Limb (tissue), 2 donors: Measurements from ENCODE around the gene IRF4.

Experiments
- DNase-seq, 2 donors: peaks; one replicate each; pipeline ENCODE4 v3.0.0-alpha.2; 2016; ENCODE audit errors: extremely low spot score in 2 of 2

IRF4 gene

DNA sequence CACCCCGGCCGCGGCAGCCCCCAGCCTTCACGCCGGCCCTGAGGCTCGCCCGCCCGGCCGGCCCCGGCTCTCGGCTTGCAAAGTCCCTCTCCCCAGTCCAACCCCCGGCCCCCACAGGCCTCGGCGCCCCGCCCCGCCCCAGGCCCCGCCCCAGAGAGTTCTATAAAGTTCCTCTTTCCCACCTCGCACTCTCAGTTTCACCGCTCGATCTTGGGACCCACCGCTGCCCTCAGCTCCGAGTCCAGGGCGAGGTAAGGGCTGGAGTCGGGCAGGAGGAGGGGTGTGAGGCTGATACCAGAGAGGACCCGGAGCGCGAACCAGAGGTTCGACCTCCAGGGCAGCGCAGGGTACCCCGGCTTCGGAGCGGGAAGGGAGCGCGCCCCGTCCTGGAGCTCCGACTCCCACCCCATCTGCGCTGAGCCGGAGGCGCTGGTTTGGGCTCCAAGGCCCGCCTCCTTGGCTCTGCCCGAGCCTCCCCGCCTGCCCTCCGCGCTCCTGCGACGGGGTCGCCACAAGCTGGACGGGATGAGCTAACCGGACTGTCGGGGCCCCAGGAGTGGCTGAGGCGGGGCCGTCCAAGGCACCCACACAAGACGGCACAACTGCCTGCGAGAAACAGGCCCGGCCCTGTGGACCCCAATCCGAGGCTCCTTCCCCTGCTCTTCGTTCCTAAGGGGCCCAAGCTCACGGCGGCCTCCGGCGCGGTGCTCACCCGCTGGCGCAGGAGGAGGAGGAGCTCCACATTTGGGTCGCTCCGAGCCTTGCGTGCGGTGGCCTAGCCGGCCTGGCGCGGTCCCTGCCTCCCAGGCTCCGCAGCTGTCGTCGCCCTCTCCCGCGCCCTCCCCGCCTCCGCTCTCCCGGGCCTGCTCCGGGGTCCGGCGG, at the start of gene IRF4:
IRF4 (plus strand) TSS at position 194 of the 882 bp plus-strand sequence. CDS start 1,401 bp downstream, outside the sequence.
- peak in 1 of 2 donors; percentile 59 for DNase-seq

DNA sequence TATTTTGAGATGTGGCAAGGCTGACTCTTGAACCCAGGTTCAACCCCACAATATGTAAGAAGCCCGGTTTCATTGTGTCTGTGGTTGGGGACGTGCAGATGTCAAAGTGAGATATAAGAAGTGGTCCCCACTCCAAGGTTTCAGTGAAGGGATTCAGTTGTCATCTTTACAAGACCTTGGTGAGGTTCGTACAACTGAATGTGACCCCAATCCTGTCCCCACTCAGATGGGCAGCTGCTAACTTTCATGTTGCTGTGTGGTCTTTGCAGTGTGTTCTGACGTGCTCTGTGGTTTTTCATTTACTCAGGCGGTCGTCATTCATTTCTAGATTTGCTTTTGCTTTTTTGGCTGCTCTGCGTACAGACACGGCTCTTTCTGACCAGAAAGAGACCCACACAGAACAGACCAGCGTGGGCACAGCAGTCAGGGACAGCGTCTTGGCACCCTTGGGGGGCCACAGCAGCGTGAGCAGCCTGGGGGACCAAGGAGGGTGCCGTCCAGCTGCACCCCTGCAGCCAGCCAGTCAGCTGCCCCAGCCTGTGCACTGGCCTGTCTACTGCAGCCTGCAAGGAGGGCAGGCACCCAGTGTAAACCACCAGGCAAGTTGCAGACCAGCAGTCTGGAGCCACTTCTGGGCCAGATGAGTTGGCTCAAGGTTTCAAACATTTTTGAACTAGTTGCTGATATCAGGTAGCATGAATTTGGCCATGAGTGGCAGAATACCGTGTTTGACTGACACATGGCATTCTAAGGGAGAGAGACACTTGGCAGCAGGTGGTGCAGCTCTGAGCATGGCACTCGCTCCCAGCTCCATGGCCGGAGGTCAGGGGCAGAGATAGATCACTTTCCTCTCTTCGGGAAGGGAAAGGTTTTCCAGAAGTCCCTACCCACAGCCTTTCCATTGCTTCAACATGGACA, 49.4 kb upstream of the IRF4 start:
- DNase-seq: no peak

GRCh38 chr6:342832-343179, 48.7 kb upstream of the IRF4 start:
- DNase-seq: no peak

GRCh38 chr6:343226-343935, 48.2 kb upstream of the IRF4 start:
- no peak for DNase-seq

- DNase-seq: no peak
Observed at GRCh38 chr6:343960-344815, 47.4 kb upstream of the IRF4 start.

DNA sequence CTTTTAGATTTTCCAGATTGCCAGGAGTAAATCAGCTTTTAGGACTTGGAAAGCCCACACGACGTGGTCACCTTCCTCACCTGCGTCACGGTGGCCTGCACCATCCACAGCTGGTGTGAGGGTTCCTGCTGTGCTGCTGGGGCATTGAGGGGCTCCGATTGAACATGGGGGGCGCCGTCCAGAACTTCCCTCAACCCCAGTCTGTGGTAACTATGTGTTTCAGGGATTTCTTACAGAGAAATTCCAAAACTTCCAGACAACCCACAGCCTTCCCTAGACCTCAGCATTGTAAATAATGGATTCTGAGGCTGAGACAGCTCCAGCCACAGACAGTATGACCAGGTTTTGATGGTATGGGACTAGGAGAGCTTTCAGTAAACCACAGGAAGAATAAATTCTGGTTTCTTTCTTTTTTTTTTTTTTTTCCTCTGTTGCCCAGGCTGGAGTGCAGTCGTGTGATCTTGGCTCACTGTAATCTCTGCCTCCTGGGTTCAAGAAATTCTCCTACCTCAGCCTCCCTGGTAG, 46.7 kb upstream of the IRF4 start:
- DNase-seq: no peak

GRCh38 chr6:345747-346385, 45.7 kb upstream of the IRF4 start:
- DNase-seq: no peak

DNA sequence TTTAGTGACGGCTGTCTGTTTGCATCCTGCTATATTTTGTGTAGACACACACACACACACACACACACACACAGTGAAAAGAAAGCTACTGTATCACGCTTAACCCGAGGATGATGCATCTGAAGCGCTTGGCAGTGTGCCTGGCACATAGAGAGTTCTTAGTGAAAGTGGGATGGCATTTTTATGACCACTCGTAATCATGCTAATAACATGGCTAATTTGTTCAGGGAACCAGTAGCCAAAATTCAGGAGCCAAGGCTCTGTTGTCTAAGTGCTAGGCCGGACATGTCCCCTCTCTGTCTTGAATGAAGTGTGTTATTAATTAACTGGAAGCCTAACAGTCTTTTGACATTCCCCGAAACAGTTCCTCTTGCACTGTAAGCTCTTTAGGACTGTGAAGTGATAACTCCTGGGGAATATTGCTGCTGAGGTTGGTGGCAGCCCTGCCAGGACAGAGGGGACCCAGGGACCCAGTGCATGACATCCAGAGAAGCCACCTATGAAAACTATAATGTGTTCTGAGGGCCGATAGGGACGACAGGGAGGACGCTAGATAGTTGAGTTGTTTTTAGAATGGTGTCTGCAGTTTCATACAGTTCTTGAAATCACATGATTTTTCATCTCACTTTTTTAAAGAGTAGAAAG, 45.0 kb upstream of the IRF4 start:
- no peak for DNase-seq

- DNase-seq: no peak
Observed at GRCh38 chr6:347232-347631, 44.3 kb upstream of the IRF4 start.

GRCh38 chr6:347951-348859, 43.3 kb upstream of the IRF4 start:
- DNase-seq: no peak

DNA sequence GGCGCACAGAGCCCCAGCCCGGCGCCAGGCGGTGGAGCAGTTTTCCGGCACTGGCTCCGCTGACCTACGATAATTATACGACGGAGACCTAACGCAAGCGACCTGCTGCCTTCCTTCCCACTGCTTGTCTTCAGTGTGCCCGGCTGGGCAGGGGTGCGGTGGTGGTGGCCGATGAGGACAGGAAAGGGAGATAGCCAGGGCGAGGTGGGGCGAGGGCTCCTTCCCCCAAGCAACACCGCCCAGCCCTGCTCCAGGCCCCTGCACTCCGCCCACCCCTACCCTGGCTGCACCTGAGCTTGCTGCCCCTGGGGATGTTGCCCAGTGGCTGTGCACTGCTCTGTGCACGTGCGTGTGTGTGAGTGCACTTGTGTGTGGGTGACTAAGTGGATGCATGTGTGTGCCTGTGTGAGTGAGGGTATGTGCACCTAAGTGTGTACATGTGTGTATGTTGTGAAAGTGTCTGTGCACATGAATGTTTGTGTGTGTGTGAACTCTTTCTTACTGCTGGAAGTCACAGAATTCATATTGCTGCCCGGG, 42.6 kb upstream of the IRF4 start:
- DNase-seq: no peak

- no peak for DNase-seq
Observed at GRCh38 chr6:349491-349921, 42.0 kb upstream of the IRF4 start.

- DNase-seq: no peak
Observed at GRCh38 chr6:350371-350770, 41.2 kb upstream of the IRF4 start.

DNA sequence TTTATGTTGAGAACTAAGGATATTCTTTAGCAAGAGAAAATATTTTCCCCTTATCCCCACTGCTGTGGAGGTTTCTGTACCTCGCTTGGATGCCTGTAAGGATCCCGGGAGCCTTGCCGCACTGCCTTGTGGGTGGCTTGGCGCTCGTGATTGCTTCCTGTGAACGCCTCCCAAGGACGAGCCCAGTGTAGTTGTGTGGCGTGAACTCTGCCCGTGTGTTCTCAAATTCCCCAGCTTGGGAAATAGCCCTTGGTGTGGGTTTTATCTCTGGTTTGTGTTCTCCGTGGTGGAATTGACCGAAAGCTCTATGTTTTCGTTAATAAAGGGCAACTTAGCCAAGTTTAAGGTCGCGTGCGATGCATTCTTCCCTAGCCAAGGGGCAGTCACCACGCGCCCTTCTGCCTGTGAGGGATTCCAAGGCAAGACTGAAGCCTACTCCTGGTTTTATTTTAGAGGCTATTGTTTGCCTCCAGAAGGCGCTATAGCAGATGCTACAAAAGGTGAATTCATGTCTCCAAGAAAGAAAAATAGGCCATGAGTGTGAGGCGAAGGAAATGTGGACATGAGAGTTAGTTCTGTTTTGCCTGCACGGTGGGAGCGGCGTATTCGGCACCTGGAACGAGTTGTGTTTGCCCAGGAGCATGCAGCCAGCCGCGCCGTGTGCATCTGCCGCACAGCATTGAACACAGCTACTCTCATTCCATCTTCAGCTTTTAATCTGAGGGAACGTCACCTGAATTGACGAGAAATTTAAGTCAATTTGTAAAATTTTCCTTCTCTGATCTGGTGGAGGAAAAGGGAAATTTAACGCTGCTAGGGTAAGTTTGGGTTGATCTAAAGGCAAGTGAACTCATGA, 40.3 kb upstream of the IRF4 start:
- no peak for DNase-seq

GRCh38 chr6:351867-352289, 39.7 kb upstream of the IRF4 start:
- no peak for DNase-seq

GRCh38 chr6:352474-352873, 39.1 kb upstream of the IRF4 start:
- DNase-seq: no peak

GRCh38 chr6:352896-353470, 38.6 kb upstream of the IRF4 start:
- DNase-seq: no peak
